ENCODE results near the gene SLC25A33.
"Not testable (repeated sequence)": the region's sequence is repeated elsewhere in the genome, so short reads cannot be mapped to it uniquely, and the experiment has no call there.

The SLC25A33 gene

DNA sequence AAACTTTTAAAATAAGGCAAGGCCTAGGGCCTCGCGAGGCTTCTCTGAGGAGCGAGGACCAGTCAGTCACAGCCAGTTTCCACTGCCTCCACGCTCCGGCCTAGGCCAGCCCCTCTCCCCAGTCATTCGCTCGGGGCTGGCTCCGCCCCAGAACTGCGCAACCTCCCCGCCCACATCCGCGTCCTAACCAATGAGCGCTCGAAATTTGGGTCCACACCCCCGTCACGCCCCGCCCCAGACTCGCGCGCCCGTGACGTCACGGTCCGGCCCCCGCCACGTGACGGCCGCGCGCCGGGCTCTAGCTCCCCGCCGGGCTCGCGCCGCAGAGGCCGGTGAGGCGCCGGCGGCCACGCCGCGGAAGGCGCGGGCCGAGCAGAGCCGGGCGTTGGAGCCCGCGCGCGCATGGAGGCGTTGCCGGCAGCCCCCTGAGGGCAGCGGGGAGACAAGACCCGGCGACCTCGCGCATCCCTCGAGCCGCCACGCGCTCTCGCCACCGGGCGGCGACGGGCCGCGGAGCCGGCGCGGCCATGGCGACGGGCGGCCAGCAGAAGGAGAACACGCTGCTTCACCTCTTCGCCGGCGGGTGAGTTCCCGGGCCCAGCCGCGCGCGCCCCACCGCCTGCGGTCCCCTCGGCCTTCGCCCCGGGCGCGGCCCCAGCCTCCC is at the start of gene SLC25A33:
Gene SLC25A33 (plus strand): TSS at position 301 of the 664 bp plus-strand sequence. CDS start 227 bp downstream, at position 528.
- peak; percentile 92 for FAIRE-seq

DNA sequence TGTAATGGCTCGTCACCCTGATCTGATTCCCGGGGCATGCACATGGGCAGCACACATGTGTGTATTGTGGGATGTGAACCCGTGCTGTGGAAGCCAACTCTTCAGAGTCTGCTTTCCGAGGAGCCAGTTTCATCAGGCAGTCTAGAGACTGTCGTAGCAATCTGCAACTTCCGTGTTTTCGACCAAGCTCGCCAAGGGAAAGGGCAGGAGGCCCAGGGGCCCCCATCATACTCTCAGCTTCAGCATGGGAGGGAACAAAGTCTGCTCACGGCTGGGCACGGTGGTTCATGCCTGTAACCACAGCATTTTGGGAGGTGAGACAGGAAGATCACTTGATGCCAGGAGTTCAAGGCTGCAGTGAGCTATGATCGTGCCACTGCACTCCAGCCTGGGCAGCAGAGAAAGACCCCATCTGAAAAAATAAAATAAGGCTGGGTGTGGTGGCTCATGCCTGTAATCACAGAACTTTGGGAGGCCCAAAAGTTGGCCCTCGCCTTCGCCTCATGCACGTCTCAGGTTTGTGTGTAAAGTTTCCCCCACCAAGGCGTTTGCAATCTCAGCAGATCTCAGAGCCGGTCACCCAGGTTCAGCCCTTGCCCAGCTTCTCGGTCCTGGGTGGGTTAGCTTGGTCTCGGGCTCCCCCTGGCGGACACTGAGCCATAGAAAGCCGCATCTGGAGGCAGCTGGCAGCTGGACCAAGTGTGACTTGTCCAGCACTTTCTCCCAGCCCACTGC is 48.5 kb upstream of the SLC25A33 start:
- FAIRE-seq = no peak

DNA sequence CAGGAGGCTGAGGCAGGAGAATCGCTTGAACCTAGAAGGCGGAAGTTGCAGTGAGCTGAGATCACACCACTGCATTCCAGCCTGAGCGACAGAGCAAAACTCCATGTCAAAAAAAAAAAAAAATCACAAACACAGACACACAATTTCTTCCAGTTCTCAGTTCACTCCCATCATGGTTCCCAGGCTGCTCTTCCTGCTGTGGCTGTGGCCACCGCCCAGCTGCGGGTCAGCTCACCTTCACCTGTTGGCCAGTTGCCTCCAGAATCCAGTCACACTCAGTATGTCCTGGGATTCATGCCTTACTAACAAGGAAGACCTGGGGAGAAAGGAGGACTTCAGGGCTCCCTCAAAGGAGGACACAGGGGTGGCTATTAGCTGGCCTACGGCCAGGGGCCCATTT is 45.9 kb upstream of the SLC25A33 start:
- FAIRE-seq = no peak

DNA sequence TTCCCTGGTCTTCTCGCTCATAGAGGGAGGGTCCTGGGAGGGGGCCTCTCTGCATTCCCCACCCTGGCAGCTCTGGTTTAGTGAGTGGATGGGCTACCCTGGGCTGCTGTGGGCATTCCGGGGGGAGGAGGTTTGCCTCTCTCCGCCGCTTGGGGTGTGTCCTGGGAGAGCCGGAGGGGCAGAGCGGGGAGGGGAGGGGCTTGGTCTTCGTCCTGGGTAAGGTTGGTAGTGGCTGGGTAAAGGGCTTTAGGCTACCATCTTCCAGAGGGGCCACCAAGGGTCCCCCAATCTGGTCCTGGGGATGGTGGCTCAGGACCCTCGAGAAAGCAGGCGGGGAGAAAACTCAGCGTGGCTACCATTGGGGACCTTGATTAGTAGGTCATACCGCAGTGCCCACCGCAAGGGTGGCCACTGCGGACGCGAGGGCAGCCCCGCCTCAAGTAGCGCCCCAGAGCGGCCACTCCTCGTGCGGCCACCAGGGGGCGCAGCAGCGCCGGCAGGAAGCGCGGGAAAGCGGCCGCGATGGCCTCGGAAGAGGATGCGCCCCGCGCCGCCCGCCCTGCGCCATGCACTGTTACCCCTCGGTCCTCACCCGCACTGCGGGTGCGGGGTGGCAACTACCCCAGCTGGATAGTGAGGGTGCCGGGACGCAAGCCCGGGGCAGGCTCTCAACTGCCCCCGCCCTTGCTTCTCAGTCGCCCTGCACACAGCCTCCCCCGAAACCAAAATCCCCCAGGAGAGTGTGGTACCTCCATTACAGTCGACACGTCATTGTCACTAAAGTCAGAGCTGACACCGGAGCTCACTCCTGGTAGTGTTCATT is 44.1 kb upstream of the SLC25A33 start:
- FAIRE-seq = no peak

- no peak for FAIRE-seq
Observed at GRCh38 chr1:9495854-9496374, 43.4 kb upstream of the SLC25A33 start.

DNA sequence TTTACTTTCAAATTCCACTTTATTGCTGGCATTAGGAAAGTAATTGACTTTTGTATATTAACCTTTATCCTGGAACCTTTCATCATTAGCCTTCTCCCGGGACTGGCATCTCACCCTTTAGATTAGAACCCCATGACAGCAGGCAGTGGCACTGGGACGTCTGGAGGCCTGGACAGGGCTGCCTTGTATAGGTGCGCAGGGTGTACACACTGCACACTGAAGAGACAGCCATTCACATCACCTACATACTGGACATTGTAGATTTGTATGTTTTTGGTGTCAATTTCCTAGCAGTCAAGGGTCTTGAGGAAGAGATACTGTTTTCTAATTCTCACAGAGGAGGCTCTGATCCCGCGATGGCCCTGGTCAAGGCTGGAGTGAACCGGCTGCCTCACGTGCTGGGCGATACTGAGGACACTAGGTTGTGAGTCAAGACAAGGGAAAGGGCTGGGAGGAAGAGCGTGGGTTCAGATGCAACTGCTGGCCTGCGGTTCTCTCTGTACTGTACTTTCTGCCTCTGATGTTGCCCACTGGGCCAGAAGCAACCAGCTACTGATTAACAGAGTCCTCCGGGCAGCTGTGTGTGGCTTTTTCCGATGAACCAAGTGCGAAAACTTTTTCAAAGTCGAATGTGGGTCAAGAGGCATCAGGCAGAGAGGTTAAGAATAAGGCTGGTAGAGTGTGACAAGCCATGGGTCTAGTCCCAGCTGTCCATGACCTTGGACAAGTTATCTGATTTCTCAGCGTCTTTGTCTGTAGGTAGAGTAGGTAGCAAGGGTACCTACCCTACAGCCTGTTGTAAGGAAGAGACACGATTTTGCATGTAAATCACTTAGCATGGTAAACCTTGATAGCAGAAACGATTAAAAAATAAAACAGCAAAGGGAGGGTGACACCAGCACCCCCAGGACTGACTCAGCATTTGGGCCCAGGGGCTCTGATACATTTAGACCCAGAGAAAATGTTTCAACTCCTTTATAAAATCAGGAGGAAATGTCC is 38.2 kb upstream of the SLC25A33 start:
- FAIRE-seq = no peak

DNA sequence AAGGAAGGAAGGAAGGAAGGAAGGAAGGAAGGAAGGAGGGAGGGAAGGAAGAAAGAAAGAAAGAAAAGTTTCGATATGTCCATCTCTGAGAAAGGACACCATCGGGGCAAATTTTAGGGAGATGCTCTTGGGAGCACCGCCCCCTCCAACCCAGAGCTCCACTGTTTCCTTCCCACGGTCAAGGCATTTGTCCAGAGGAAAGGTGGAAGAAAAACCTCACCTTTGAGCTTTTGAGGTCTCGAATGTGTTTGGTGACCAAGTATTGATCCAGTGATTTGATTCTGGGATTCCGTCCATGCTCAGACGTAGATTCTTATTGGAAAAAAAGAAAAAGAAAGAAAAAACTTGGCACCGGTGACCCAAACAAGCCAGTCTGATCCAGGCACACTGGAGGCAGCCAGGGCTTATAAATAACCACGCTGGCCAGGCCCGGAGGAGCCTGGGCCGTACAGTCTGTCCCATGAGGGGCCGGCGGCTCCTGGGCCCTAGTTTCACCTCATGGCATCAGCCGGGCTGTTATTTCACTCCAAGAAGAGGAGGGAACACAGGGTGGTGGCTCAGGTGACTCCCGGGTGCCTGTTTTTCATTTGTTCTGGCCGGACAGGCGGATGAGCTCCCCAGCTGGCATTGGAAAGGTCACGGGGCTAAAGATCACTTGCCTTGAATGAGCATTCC is 36.1 kb upstream of the SLC25A33 start:
- FAIRE-seq = no peak

- FAIRE-seq = no peak
Observed at GRCh38 chr1:9505143-9505542, 34.1 kb upstream of the SLC25A33 start.

- FAIRE-seq = no peak
Observed at GRCh38 chr1:9506901-9507300, 32.4 kb upstream of the SLC25A33 start.

- no peak for FAIRE-seq
Observed at GRCh38 chr1:9510130-9510529, 29.1 kb upstream of the SLC25A33 start.

DNA sequence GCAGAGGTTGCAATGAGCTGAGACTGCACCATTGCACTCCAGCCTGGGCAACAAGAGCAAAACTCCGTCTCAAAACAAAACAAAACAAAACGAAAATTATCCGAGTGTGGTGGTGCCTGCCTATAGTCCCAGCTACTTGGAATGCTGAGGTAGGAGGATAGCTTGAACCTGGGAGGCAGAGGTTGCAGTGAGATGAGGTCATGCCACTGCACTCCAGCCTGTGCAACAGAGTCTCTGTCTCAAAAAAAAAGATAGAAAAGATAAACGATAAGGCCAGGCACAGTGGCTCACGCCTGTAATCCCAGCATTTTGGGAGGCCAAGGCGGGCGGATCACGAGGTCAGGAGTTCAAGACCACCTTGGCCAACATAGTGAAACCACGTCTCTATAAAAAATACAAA is 23.7 kb upstream of the SLC25A33 start:
- not testable (repeated sequence) for FAIRE-seq

DNA sequence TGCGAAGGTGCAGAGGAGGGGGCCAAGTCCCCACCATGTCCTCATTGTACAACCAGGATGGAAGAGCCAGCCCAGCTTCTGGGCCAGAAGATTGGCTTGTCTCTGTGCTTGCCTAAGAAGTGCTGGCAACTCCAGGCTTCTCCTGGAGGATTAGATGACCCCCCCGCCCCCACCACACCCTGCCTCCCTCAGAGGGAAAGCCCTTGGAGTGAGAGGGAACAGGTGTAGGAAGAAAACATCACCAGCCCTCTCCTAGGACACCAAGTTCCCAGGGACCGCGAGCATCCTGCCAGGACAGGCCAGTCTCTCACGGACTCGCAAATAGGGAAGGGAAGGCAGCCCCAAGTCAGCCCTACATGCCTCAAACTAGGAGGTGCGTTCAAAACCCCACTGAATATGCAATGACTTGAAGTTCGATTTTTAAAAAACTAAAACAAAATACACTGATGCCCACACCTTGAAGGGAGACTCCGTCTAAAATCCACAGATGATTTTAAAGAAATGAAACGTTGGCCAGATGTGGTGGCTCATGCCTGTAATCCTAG is 20.7 kb upstream of the SLC25A33 start:
- FAIRE-seq = no peak

DNA sequence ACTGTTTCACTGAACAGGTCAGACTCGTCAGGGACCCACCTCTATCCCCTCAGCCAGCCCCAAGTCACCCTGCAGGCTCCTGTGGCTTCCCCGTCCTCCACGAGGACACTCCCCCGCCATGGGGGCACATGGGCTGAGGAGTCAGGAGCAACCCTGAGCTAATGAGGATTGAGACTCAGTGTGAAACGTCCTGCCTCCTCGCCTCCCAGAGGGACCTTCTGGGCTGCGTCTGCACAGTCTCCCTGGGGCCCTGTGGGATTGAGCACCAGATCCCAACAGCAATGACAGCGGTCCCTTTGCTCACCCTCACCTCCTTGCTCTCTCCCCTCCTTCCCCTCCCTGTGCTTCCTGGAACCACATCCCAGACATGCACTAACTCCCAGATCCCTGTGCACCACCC is 18.9 kb upstream of the SLC25A33 start:
- FAIRE-seq = no peak

- no peak for FAIRE-seq
Observed at GRCh38 chr1:9529190-9529589, 10.1 kb upstream of the SLC25A33 start.

- FAIRE-seq = no peak
Observed at GRCh38 chr1:9530320-9530719, 8.9 kb upstream of the SLC25A33 start.

GRCh38 chr1:9534953-9535352 is 4.3 kb upstream of the SLC25A33 start:
- no peak for FAIRE-seq

DNA sequence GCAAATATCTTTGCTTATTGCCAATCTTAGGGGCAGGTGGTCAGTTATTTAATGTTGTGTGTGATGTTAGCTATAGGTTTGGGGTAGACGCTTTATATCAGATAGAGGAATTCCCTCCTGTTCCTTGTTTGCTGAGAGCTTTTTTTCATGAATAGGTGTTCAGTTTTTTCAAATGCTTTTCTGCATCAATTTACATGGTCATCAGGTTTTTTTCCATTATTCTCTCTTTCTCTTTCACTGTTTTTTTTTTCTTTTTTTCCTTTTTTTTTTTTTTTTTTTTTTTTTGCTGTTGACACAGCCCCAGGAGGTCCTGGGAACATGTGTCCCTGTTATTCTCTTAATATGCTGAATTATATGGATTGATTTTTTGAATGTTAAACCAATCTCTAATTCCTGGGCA is 3.0 kb upstream of the SLC25A33 start:
- no peak for FAIRE-seq

GRCh38 chr1:9537863-9538668 is 1.2 kb upstream of the SLC25A33 start:
- no peak for FAIRE-seq

GRCh38 chr1:9538669-9539164 is 548 bp upstream of the SLC25A33 start:
- no peak for FAIRE-seq

All from A204.1 (cell line).